Vagina (tissue), 2 donors: ENCODE measurements around the gene PCSK5.

Experiments
- CTCF ChIP-seq, 3 experiments: fragments of 450-650 bp in 2 of 3; fragments of 200-600 bp in 1 of 3; sonication (generic) in 1 of 3; IDR thresholded peaks; one replicate each; pipeline ENCODE4 v1.5.1; 2017 to 2019; ENCODE audit warnings: antibody characterized with exemption in 3 of 3, mild to moderate bottlenecking in 2 of 3, moderate library complexity in 2 of 3
- POLR2A ChIP-seq, 2 donors: fragments of 450-650 bp; IDR thresholded peaks; one replicate each; pipeline ENCODE4 v1.6.1; 2017; ENCODE audit warnings: antibody characterized with exemption in 2 of 2, mild to moderate bottlenecking in 2 of 2, moderate library complexity in 2 of 2

GRCh38 chr9:75933982-75934381 lies 43.5 kb downstream of the PCSK5 start:
- TF ChIP-seq CTCF (IDR thresholded peaks at IDR 0.05): no peak
- no peak for TF ChIP-seq POLR2A (IDR thresholded peaks at IDR 0.05)
